HCT116 (cell line): ENCODE results near the gene CAPN1. TPM values are rescaled to one million over a fixed set of nuclear protein-coding genes. Genes with fewer than 3 reads are reported as not detected.

Experiments
- ATAC-seq: fragments of 200-7000 bp; cut with Tn5 transposase; 2 replicates; pipeline ENCODE4 v1.9.1; 2020; ENCODE audit warnings: mild to moderate bottlenecking, moderate library complexity
- BruUV-seq: library from RNA; stranded (reverse); fragments of 400-500 nt; replicated peaks from 2 replicates; lab custom pipeline; 2021; lab: Mats Ljungman, UMichigan
- CTCF ChIA-PET: fragments of 300-600 bp; sonication (Branson Sonifier 250); formaldehyde crosslinking; loops from one replicate; lab custom pipeline; 2021; ENCODE audit warnings: antibody characterized with exemption; lab: Charles Lee
- POLR2A ChIA-PET: fragments of 300-600, 350-600 bp; sonication (Branson Sonifier 250); formaldehyde crosslinking; loops from one replicate; lab custom pipeline; 2021; ENCODE audit warnings: antibody characterized with exemption; lab: Charles Lee
- RAD21 ChIA-PET, 2 experiments: fragments of 300-600 bp; sonication (Branson Sonifier 250); formaldehyde crosslinking; loops; one replicate each; lab custom pipeline; 2023; ENCODE audit warnings: low total read pairs in 2 of 2; ENCODE audit not compliant: uncharacterized antibody in 2 of 2, unreplicated experiment in 2 of 2, low non-redundant PET in 1 of 2; lab: Charles Lee
- DNase-seq: peaks from one replicate; pipeline ENCODE4 v3.0.0-alpha.2; 2010; ENCODE audit warnings: low read depth, low spot score
- H2AFZ ChIP-seq: fragments of 200-600 bp; shearing (Covaris generic), sonication (generic); 2 replicates; pipeline ENCODE4 v1.6.1; 2017; ENCODE audit warnings: low read depth, mixed run types, mixed read lengths, antibody characterized with exemption, low read length; ENCODE audit not compliant: poor library complexity, severe bottlenecking
- H3K27ac ChIP-seq: 2 replicates; pipeline ENCODE4 v1.5.1; 2012; ENCODE audit warnings: low read depth, low read length
- H3K27me3 ChIP-seq: fragments of 200-600 bp; sonication (generic); 2 replicates; pipeline ENCODE4 v1.6.1; 2016; ENCODE audit warnings: mixed run types, low read length, mixed read lengths; ENCODE audit not compliant: insufficient read depth
- H3K36me3 ChIP-seq, 2 experiments: fragments of 200-500 bp in 1 of 2; fragments of 200-600 bp in 1 of 2; sonication (Bioruptor generic) in 1 of 2; sonication (generic) in 1 of 2; 2 replicates each; pipeline versions ENCODE4 v1.5.1 to v1.6.1; 2014 to 2016; ENCODE audit warnings: low read length in 2 of 2, inconsistent platforms in 1 of 2, mixed read lengths in 1 of 2, mixed run types in 1 of 2; ENCODE audit not compliant: insufficient read depth in 2 of 2, control insufficient read depth in 1 of 2
- H3K4me1 ChIP-seq, 2 experiments: fragments of 200-600 bp in 1 of 2; sonication (generic) in 1 of 2; 2 replicates each; pipeline versions ENCODE4 v1.5.1 to v1.6.1; 2012 to 2017; ENCODE audit warnings: low read length in 2 of 2, inconsistent platforms in 1 of 2, mild to moderate bottlenecking in 1 of 2, mixed read lengths in 1 of 2, mixed run types in 1 of 2, moderate library complexity in 1 of 2; ENCODE audit not compliant: insufficient read depth in 2 of 2, control insufficient read depth in 1 of 2
- H3K4me2 ChIP-seq: fragments of 200-600 bp; sonication (generic); 2 replicates; pipeline ENCODE4 v1.6.1; 2017; ENCODE audit warnings: mixed run types, low read length, mixed read lengths
- H3K4me3 ChIP-seq, 2 experiments: fragments of 200-600 bp in 1 of 2; sonication (generic) in 1 of 2; replicated peaks in 1 of 2; 2 replicates each; pipeline ENCODE4 v1.5.1; 2011 to 2016; ENCODE audit warnings: low read length in 2 of 2, control low read depth in 1 of 2, low read depth in 1 of 2, mild to moderate bottlenecking in 1 of 2, mixed read lengths in 1 of 2, mixed run types in 1 of 2
- H3K79me2 ChIP-seq: fragments of 200-600 bp; sonication (generic); 2 replicates; pipeline ENCODE4 v1.6.1; 2017; ENCODE audit warnings: mild to moderate bottlenecking, mixed run types, low read length, moderate library complexity, mixed read lengths; ENCODE audit not compliant: insufficient read depth
- H3K9ac ChIP-seq: fragments of 200-600 bp; sonication (generic); 2 replicates; pipeline ENCODE4 v1.6.1; 2016; ENCODE audit warnings: low read length, mixed read lengths
- H3K9me2 ChIP-seq: fragments of 200-600 bp; sonication (generic), shearing (Covaris generic); 2 replicates; pipeline ENCODE4 v1.6.1; 2017; ENCODE audit warnings: mixed run types, mild to moderate bottlenecking, moderate library complexity; ENCODE audit not compliant: insufficient read depth
- H3K9me3 ChIP-seq, 2 experiments: fragments of 200-500 bp in 1 of 2; fragments of 200-600 bp in 1 of 2; sonication (Bioruptor generic) in 1 of 2; sonication (generic) in 1 of 2; 2 replicates each; pipeline ENCODE4 v1.6.1; 2014 to 2017; ENCODE audit warnings: low read length in 2 of 2, mixed read lengths in 2 of 2, inconsistent platforms in 1 of 2, low read depth in 1 of 2, mild to moderate bottlenecking in 1 of 2, mixed run types in 1 of 2, moderate library complexity in 1 of 2; ENCODE audit not compliant: control insufficient read depth in 1 of 2, insufficient read depth in 1 of 2
- H4K20me1 ChIP-seq: fragments of 200-600 bp; sonication (generic), shearing (Covaris generic); 2 replicates; pipeline ENCODE4 v1.6.1; 2017; ENCODE audit warnings: mixed run types, mild to moderate bottlenecking, moderate library complexity; ENCODE audit not compliant: insufficient read depth
- CBX3 ChIP-seq: IDR thresholded peaks from 2 replicates; pipeline ENCODE4 v1.6.1; 2012; ENCODE audit warnings: low read depth
- CTCF ChIP-seq, 3 experiments: fragments of 200-600 bp in 1 of 3; sonication (generic) in 1 of 3; IDR thresholded peaks in 2 of 3; conservative IDR thresholded peaks in 1 of 3; 2 replicates each; pipeline ENCODE4 v1.5.1; 2012 to 2017; ENCODE audit warnings: low read depth in 2 of 3, low read length in 2 of 3, antibody characterized with exemption in 1 of 3, borderline replicate concordance in 1 of 3, control low read depth in 1 of 3, mild to moderate bottlenecking in 1 of 3, mixed read lengths in 1 of 3, mixed run types in 1 of 3, moderate library complexity in 1 of 3; ENCODE audit not compliant: insufficient read depth in 1 of 3
- EGR1 ChIP-seq: IDR thresholded peaks from 2 replicates; pipeline ENCODE4 v1.6.1; 2012; ENCODE audit warnings: low read depth
- ELF1 ChIP-seq: IDR thresholded peaks from 2 replicates; pipeline ENCODE4 v1.6.1; 2012; ENCODE audit warnings: low read depth, borderline replicate concordance
- EZH2 ChIP-seq: fragments of 200-600 bp; sonication (generic); IDR thresholded peaks from 2 replicates; pipeline ENCODE4 v1.6.1; 2017; ENCODE audit warnings: antibody characterized with exemption, mixed run types
- FOSL1 ChIP-seq: IDR thresholded peaks from 2 replicates; pipeline ENCODE4 v1.6.1; 2012; ENCODE audit warnings: low read depth
- JUND ChIP-seq: IDR thresholded peaks from 2 replicates; pipeline ENCODE4 v1.6.1; 2012
- POLR2A ChIP-seq: IDR thresholded peaks from 2 replicates; pipeline ENCODE4 v1.7.0; 2011; ENCODE audit warnings: borderline replicate concordance; ENCODE audit not compliant: insufficient read depth, insufficient read length; ENCODE audit errors: extremely low read depth
- POLR2AphosphoS5 ChIP-seq: IDR thresholded peaks from 2 replicates; pipeline ENCODE4 v1.6.1; 2011; ENCODE audit warnings: mild to moderate bottlenecking, low read depth, low read length, moderate library complexity
- RAD21 ChIP-seq: IDR thresholded peaks from 2 replicates; pipeline ENCODE4 v1.6.1; 2012; ENCODE audit warnings: low read depth, mild to moderate bottlenecking
- SRF ChIP-seq: IDR thresholded peaks from 2 replicates; pipeline ENCODE4 v1.6.1; 2012; ENCODE audit warnings: low read depth
- TCF7L2 ChIP-seq: IDR thresholded peaks from 2 replicates; pipeline ENCODE4 v1.7.0; 2011; ENCODE audit warnings: borderline replicate concordance, inconsistent platforms; ENCODE audit not compliant: insufficient read depth, insufficient read length; ENCODE audit errors: extremely low read depth
- YY1 ChIP-seq: IDR thresholded peaks from 2 replicates; pipeline ENCODE4 v1.6.1; 2011; ENCODE audit warnings: low read length, low read depth, moderate library complexity, mild to moderate bottlenecking; ENCODE audit not compliant: insufficient replicate concordance; ENCODE audit errors: extremely low read depth
- ZFX ChIP-seq: fragments of 450-650 bp; IDR thresholded peaks from 2 replicates; pipeline ENCODE4 v1.6.1; 2017
- ZNF274 ChIP-seq: fragments of 200-500 bp; sonication (Bioruptor generic); IDR thresholded peaks from 2 replicates; pipeline ENCODE4 v1.6.1; 2014; ENCODE audit warnings: mild to moderate bottlenecking, low read depth, low read length, inconsistent platforms
- intact Hi-C: fragments of 100-400 bp; cut with micrococcal nuclease; formaldehyde crosslinking; loops from 2 replicates; pipeline ENCODE4 v1.10.0; 2022
- total RNA-seq: library from RNA; stranded (reverse); gene quantifications from one replicate; pipeline ENCODE4 v1.2.1, GENCODE V29; 2021; ENCODE audit not compliant: unreplicated experiment
- TF ChIP-seq, protein P1 (sequence below): IDR thresholded peaks from 2 replicates; pipeline ENCODE4 v1.6.1; 2012
- TF ChIP-seq, protein P2 (sequence below): IDR thresholded peaks from 2 replicates; pipeline ENCODE4 v1.6.1; 2012
- TF ChIP-seq, protein P3 (sequence below): IDR thresholded peaks from 2 replicates; pipeline ENCODE4 v1.6.1; 2012; ENCODE audit warnings: low read depth
- TF ChIP-seq, protein P4 (sequence below): IDR thresholded peaks from 2 replicates; pipeline ENCODE4 v1.6.1; 2011; ENCODE audit warnings: mild to moderate bottlenecking, low read length, moderate library complexity; ENCODE audit not compliant: insufficient replicate concordance; ENCODE audit errors: extremely low read depth

Gene CAPN1
- total RNA-seq, 1 experiment from 2014 or later: 279 TPM

DNA sequence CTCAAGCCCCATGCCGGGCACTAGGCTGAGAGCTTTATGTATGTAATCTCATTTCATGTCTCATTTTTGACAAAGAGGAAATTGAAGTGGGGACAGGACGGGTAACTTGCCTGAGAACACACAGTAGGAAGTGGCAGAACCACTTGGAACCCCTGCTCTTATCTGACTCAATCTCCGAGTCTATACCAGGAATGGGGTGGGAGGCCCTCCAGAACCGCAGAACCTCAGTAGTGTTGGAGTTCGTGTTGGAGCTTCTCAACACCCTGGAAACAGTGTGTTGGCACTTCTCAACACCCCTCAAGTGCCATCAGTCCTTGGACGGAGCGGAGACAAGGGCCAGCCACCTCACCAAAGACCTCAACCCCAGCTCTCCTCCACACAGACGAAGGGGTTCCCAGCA lies 41.3 kb downstream of the CAPN1 start:
- no peak for TF ChIP-seq ELF1
- TF ChIP-seq, protein P1, sequence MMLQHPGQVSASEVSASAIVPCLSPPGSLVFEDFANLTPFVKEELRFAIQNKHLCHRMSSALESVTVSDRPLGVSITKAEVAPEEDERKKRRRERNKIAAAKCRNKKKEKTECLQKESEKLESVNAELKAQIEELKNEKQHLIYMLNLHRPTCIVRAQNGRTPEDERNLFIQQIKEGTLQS: no peak
- TF ChIP-seq POLR2AphosphoS5: no peak
- no peak for TF ChIP-seq CTCF (IDR thresholded peaks at IDR 0.05 in 2 of 3, conservative IDR thresholded peaks at IDR 0.05 in 1 of 3; ENCODE audit: borderline replicate concordance in 1 of 3, insufficient read depth in 1 of 3, low read depth in 2 of 3, low read length in 2 of 3)
- no peak for TF ChIP-seq RAD21
- no peak for TF ChIP-seq ZNF274
- TF ChIP-seq, protein P2, sequence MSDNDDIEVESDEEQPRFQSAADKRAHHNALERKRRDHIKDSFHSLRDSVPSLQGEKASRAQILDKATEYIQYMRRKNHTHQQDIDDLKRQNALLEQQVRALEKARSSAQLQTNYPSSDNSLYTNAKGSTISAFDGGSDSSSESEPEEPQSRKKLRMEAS: no peak
- TF ChIP-seq EGR1: no peak
- TF ChIP-seq SRF: no peak
- TF ChIP-seq CBX3: no peak
- TF ChIP-seq EZH2: no peak
- TF ChIP-seq JUND: no peak
- no peak for TF ChIP-seq ZFX
- TF ChIP-seq POLR2A: no peak
- no peak for TF ChIP-seq YY1
- no peak for TF ChIP-seq FOSL1
- TF ChIP-seq, protein P3, sequence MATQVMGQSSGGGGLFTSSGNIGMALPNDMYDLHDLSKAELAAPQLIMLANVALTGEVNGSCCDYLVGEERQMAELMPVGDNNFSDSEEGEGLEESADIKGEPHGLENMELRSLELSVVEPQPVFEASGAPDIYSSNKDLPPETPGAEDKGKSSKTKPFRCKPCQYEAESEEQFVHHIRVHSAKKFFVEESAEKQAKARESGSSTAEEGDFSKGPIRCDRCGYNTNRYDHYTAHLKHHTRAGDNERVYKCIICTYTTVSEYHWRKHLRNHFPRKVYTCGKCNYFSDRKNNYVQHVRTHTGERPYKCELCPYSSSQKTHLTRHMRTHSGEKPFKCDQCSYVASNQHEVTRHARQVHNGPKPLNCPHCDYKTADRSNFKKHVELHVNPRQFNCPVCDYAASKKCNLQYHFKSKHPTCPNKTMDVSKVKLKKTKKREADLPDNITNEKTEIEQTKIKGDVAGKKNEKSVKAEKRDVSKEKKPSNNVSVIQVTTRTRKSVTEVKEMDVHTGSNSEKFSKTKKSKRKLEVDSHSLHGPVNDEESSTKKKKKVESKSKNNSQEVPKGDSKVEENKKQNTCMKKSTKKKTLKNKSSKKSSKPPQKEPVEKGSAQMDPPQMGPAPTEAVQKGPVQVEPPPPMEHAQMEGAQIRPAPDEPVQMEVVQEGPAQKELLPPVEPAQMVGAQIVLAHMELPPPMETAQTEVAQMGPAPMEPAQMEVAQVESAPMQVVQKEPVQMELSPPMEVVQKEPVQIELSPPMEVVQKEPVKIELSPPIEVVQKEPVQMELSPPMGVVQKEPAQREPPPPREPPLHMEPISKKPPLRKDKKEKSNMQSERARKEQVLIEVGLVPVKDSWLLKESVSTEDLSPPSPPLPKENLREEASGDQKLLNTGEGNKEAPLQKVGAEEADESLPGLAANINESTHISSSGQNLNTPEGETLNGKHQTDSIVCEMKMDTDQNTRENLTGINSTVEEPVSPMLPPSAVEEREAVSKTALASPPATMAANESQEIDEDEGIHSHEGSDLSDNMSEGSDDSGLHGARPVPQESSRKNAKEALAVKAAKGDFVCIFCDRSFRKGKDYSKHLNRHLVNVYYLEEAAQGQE: no peak
- TF ChIP-seq, protein P4, sequence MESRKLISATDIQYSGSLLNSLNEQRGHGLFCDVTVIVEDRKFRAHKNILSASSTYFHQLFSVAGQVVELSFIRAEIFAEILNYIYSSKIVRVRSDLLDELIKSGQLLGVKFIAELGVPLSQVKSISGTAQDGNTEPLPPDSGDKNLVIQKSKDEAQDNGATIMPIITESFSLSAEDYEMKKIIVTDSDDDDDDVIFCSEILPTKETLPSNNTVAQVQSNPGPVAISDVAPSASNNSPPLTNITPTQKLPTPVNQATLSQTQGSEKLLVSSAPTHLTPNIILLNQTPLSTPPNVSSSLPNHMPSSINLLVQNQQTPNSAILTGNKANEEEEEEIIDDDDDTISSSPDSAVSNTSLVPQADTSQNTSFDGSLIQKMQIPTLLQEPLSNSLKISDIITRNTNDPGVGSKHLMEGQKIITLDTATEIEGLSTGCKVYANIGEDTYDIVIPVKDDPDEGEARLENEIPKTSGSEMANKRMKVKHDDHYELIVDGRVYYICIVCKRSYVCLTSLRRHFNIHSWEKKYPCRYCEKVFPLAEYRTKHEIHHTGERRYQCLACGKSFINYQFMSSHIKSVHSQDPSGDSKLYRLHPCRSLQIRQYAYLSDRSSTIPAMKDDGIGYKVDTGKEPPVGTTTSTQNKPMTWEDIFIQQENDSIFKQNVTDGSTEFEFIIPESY: no peak
- no peak for TF ChIP-seq TCF7L2
- no peak overlapping the region for H3K27ac ChIP-seq
- H3K27me3 ChIP-seq: no peaks in the 10 kb centered on the region
- DNase-seq (no peak), ATAC-seq (no peak)
- RAD21 ChIA-PET: no interaction called here
- H3K4me3 ChIP-seq: no peak overlapping the region
- no peaks in the 10 kb centered on the region for H3K79me2 ChIP-seq
- H4K20me1 ChIP-seq: no peaks in the 10 kb centered on the region
- no peak overlapping the region for H3K9ac ChIP-seq
- H3K36me3 ChIP-seq: no peaks in the 10 kb centered on the region
- H3K9me2 ChIP-seq: no peaks in the 10 kb centered on the region
- H3K4me2 ChIP-seq: no peak overlapping the region
- BruUV-seq: no TSS peak
- CTCF ChIA-PET: no interaction called here
- no peak overlapping the region for H2AFZ ChIP-seq
- H3K9me3 ChIP-seq: no peaks in the 10 kb centered on the region
- peaks cover 13 to 24% of the 10 kb centered on the region in 2 experiments for H3K4me1 ChIP-seq
- intact Hi-C loops: no loop called here
- POLR2A ChIA-PET: no interaction called here
